ENCODE measurements around the gene WDR18. TPM values are rescaled to one million over a fixed set of nuclear protein-coding genes. Genes with fewer than 3 reads are reported as not detected.

The WDR18 gene
- total RNA-seq, 4 donors from 2014 or later = 13.6 to 34.9 (median 17.3) TPM

DNA sequence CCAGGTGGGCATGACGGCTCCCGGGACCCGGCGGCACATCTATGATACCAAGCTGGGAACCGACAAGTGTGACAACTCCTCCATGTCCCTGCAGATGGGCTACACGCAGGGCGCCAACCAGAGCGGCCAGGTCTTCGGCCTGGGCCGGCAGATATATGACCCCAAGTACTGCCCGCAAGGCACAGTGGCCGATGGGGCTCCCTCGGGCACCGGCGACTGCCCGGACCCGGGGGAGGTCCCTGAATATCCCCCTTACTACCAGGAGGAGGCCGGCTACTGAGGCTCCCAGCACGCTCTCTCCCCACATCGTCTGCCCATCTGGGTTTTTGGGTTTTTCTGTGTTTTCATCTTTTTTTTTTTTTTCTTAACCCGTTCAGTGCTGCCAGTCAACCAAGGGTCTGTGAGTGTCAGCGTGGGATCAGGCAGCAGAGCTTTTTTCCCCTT is 53.5 kb downstream of the WDR18 start:
- Histone ChIP-seq H3K27ac (no peak overlapping the region), H3K36me3 (no peaks in the 10 kb centered on the region), H3K27me3 (peaks cover 11 to 12% of the 10 kb centered on the region in 2 donors), H3K9me3 (no peaks in the 10 kb centered on the region), H3K4me1 (peaks cover 0 to 19% of the 10 kb centered on the region in 2 donors), H3K4me3 (no peak overlapping the region)
- TF ChIP-seq POLR2A (IDR thresholded peaks at IDR 0.05) = no peak
- TF ChIP-seq, protein P1, sequence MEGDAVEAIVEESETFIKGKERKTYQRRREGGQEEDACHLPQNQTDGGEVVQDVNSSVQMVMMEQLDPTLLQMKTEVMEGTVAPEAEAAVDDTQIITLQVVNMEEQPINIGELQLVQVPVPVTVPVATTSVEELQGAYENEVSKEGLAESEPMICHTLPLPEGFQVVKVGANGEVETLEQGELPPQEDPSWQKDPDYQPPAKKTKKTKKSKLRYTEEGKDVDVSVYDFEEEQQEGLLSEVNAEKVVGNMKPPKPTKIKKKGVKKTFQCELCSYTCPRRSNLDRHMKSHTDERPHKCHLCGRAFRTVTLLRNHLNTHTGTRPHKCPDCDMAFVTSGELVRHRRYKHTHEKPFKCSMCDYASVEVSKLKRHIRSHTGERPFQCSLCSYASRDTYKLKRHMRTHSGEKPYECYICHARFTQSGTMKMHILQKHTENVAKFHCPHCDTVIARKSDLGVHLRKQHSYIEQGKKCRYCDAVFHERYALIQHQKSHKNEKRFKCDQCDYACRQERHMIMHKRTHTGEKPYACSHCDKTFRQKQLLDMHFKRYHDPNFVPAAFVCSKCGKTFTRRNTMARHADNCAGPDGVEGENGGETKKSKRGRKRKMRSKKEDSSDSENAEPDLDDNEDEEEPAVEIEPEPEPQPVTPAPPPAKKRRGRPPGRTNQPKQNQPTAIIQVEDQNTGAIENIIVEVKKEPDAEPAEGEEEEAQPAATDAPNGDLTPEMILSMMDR (IDR thresholded peaks at IDR 0.05) = no peak
- intact Hi-C loops (cut with DNase I; ENCODE audit: low total_unique reads) = loop anchor here (10.0 kb wide), 1 partner anchor 47 kb away; no protein-coding TSS in a partner anchor
- no peak for DNase-seq

DNA sequence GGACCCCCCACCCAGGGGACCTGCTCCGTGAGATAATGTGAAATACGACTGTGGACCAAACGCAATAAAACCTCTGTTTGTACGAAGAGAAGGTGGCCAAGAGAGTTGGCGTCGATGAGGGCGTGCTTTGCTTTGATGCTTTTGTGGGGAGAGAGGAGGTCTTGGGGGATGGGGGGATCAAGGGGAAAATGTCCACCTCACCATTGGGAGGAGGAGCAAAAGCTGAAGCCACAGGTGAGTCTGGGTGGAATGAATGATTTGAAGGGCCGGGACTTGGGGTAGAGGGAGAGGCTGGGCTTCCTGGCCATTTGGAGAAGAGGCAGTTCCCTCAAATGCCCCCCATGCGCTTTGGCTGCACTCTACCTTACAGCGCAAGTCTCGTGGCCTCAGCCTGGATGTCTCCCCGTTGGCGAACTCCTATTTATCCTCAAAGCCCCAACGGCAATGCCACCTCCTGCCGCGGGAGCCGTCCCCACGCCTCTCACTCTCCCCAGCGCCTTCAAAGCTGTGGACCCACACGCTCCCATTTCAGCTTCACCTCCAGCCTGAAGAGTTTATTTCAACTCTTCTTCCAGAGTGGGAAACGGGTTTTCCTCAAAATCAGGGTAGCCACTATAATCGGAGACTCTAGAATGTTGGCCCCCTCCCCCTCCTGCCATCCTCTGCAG is 55.0 kb downstream of the WDR18 start:
- peaks cover 12 to 15% of the 10 kb centered on the region in 2 donors for H3K27me3 ChIP-seq
- TF ChIP-seq POLR2A (IDR thresholded peaks at IDR 0.05) = no peak
- no peak overlapping the region for H3K4me3 ChIP-seq
- no peak overlapping the region for H3K27ac ChIP-seq
- no peaks in the 10 kb centered on the region for H3K36me3 ChIP-seq
- H3K4me1 ChIP-seq = peaks cover 0 to 19% of the 10 kb centered on the region in 2 donors
- DNase-seq = no peak
- no peaks in the 10 kb centered on the region for H3K9me3 ChIP-seq
- intact Hi-C loops (cut with DNase I; ENCODE audit: low total_unique reads) = loop anchor here (10.0 kb wide), 1 partner anchor 46 kb away; no protein-coding TSS in a partner anchor

DNA sequence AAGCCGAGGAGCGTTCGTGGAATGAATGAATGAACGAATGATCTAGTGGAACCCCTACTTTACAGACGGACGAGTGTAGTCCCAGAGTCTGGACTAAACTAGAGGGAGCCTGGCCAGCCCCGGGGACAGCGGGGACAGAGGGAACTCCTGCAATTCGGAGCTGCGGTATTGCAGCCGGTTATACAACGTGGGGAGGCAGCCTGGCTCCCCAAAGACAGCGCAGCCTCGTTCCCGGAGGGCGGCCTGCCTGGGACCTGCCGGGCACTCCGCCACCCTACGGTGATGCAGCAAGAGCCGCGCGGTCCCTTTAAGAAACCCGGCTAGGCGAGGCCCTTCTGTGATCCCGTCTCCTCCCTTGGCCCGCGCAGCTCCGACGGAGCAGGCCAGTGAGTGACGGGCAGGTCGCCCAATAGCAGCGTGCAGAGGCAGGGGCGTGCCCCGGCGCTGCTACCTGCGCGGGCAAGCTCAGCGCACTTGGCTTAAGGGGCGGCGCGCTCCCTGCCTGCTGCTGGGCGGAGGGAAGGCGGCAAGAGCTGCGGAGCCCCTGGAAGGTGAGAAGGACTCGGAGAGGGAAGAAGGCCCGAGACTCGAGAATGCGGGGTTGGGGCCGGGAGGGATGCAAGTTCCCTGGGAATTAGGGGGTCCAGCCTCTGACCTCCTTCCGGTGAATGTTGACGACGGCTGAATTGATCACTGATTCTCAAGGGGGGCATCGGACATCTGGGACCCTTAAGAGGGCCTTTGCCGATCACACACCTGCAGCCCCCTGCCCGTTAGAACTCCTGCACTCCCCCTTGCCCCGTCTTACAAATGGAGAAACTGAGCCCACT is 55.7 kb downstream of the WDR18 start, which contains the start of gene ABCA7:
Gene ABCA7, plus strand, starts transcription at position 462 of the 830 bp plus-strand sequence. CDS start 1,255 bp downstream, outside the sequence.
- intact Hi-C loops (cut with DNase I; ENCODE audit: low total_unique reads) = loop anchor here (10.0 kb wide), 1 partner anchor 45 kb away; no protein-coding TSS in a partner anchor
- peaks cover 0 to 19% of the 10 kb centered on the region in 2 donors for H3K4me1 ChIP-seq

DNA sequence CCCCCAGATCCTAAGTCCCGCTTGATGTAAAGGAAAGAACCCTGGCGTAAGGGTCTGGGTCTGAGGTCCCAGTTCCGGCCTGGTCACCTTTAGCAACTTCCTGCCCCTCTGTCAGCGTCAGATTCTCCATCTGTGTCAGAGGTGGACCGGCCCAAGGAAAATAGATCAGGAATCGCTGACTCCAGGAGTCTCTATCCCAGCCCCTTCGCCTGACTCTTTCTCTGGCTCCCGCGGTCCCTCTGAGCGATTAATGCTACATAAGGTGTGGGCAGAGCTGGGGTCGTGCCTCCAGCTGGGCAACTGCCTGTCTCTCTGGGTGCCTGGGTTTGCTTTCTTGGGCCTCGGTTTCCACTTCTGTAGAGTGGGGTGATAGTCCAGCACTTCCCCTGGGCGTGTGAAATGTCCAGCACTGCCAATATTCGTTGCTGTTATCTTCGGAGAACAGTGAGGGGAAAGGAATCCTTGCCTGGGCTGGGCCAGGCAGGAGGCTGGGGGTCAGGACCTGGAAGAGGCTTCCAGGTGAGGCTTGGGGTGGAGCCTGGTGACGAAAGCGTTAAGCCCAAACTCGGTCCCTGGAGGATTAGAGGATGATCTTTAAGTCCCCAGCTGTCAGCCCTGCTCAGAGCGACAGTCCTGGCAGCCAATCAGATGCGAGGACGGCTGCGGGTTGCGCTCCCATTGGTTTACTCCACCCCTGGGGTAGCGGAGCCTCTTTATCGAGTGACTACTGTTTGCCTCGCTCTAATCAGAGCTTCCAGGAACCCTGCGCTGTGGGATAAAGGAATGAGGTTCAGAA is 56.5 kb downstream of the WDR18 start:
- TF ChIP-seq POLR2A (IDR thresholded peaks at IDR 0.05) = no peak
- TF ChIP-seq, protein P1 (IDR thresholded peaks at IDR 0.05) = no peak
- Histone ChIP-seq H3K4me1 (peaks cover 0 to 19% of the 10 kb centered on the region in 2 donors), H3K27ac (no peak overlapping the region), H3K4me3 (peak overlapping the region; percentile 27 to 36), H3K27me3 (peaks cover 12 to 15% of the 10 kb centered on the region in 2 donors), H3K9me3 (no peaks in the 10 kb centered on the region), H3K36me3 (no peaks in the 10 kb centered on the region)
- peak; percentile 74 to 76 for DNase-seq
- intact Hi-C loops (cut with DNase I; ENCODE audit: low total_unique reads) = no loop called here

More for the DNA sequence above, 55.7 kb downstream of the WDR18 start, which contains the start of gene ABCA7:
- H3K27me3 ChIP-seq = peaks cover 12 to 15% of the 10 kb centered on the region in 2 donors
- H3K36me3 ChIP-seq = no peaks in the 10 kb centered on the region
- no peak within 1 kb of the TSS for H3K27ac ChIP-seq
- peak; percentile 29 for TF ChIP-seq POLR2A (IDR thresholded peaks at IDR 0.05)
- TF ChIP-seq, protein P1 (IDR thresholded peaks at IDR 0.05) = peak in 2 of 4 experiments; percentile 9 to 38
- H3K9me3 ChIP-seq = no peaks in the 10 kb centered on the region
- H3K4me3 ChIP-seq = peak within 1 kb of the TSS; percentile 27 to 36
- peak; percentile 96 to 97 for DNase-seq

DNA sequence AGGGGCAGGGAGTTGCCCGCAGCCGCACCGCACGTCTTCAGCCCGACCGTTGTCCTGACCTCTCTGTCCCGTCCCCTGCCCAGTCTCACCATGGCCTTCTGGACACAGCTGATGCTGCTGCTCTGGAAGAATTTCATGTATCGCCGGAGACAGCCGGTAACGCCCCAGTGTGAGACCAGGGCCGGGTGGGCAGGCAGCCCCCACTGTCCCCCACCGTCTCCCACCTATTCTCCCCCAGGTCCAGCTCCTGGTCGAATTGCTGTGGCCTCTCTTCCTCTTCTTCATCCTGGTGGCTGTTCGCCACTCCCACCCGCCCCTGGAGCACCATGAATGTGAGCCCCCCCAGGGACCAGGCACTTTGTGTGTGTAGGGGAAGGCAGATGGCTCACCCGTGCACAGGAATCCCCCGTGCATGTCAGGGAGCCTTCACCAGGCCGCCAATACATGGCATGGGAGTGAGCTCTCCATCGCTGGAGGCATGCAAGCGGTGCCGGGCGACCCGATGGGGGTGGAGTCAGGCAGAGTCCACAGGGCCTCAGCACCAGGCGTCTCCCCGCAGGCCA is 57.2 kb downstream of the WDR18 start:
- Histone ChIP-seq H3K27me3 (peaks cover 12 to 15% of the 10 kb centered on the region in 2 donors), H3K36me3 (no peaks in the 10 kb centered on the region), H3K27ac (no peak overlapping the region), H3K9me3 (no peaks in the 10 kb centered on the region), H3K4me3 (no peak overlapping the region), H3K4me1 (peaks cover 0 to 19% of the 10 kb centered on the region in 2 donors)
- DNase-seq = no peak
- intact Hi-C loops (cut with DNase I; ENCODE audit: low total_unique reads) = no loop called here
- TF ChIP-seq, protein P1 (IDR thresholded peaks at IDR 0.05) = no peak
- TF ChIP-seq POLR2A (IDR thresholded peaks at IDR 0.05) = no peak

Data from uterus (tissue), 4 donors.